SK-N-MC (cell line): ENCODE results near the gene SPATA2.

ENCODE experiments used
- DNase-seq: peaks from one replicate; pipeline ENCODE4 v3.0.0-alpha.2; 2011; ENCODE audit warnings: low read depth, low spot score
- H3K27ac ChIP-seq: fragments of 200-600 bp; sonication (generic); 2 replicates; pipeline ENCODE4 v1.5.1; 2016; ENCODE audit warnings: mixed run types
- H3K36me3 ChIP-seq: fragments of 200-600 bp; sonication (generic); 2 replicates; pipeline ENCODE4 v1.6.1; 2017; ENCODE audit warnings: antibody characterized with exemption, low read length, mixed read lengths; ENCODE audit not compliant: insufficient read depth
- H3K4me3 ChIP-seq: fragments of 200-600 bp; sonication (generic); 2 replicates; pipeline ENCODE4 v1.5.1; 2016
- H3K9ac ChIP-seq: fragments of 200-600 bp; sonication (generic); 2 replicates; pipeline ENCODE4 v1.8.0; 2017; ENCODE audit warnings: mixed run types, mixed read lengths; ENCODE audit not compliant: insufficient read length
- H3K9me3 ChIP-seq: fragments of 200-600 bp; sonication (generic); 2 replicates; pipeline ENCODE4 v1.6.1; 2017; ENCODE audit warnings: low read depth, mild to moderate bottlenecking, antibody characterized with exemption, low read length, moderate library complexity, mixed read lengths
- EZH2 ChIP-seq: fragments of 200-600 bp; sonication (generic); IDR thresholded peaks from one replicate; pipeline ENCODE4 v1.6.1; 2017; ENCODE audit warnings: antibody characterized with exemption
- FOXP2 ChIP-seq: optimal IDR thresholded peaks from 2 replicates; pipeline ENCODE3; 2011; ENCODE audit warnings: mild to moderate bottlenecking, moderate library complexity; ENCODE audit not compliant: insufficient read depth; ENCODE audit errors: extremely low read length, control extremely low read depth
- POLR2AphosphoS5 ChIP-seq: IDR thresholded peaks from 2 replicates; pipeline ENCODE4 v1.6.1; 2012; ENCODE audit warnings: mild to moderate bottlenecking, low read depth, low read length, borderline replicate concordance

Gene SPATA2

DNA sequence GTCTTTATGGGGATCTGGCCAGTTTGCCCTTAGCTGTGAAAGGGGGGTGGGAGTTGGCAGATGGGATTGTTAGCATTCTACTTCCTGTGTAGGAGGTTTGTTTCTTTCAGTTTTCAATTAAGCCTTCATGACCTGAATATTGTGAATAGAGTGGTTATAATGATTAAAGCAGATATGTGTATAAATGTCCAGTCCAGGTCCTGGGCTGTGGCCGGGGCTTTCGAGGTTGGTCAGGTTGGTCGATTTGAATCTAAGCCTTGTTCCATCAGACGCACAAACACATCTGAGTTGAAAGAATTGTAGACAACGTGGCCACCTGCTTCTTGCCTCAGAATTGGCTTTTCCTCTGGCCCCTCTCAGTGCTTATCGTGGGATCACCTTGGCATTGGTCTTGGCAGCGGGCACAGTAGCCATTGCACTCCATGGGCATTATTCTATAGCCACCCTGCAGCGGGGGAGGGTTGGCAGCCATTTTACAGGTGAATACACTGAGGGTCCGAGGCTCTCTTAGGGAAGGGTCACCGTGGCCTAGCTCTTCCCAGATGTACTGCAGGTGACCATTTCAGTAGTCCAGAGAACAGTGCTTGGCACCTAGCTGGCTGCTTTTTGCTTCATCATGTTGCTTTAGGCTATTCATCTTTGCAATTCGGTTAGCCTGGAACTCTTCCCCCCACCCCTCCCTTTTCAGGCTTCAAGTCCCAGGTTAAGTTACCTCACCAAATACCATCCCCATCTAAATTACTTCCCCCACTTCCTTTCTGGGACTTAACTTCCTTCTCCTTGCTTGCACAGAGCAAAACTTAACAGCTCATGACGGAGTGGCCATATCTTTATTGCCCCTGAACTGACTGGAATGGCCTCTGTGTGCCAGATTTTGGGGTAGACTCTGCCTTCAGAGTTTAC is 21.9 kb upstream of the SPATA2 start:
- TF ChIP-seq FOXP2 (no peak), POLR2AphosphoS5 (no peak), EZH2 (no peak)
- H3K9me3 ChIP-seq, result no peaks in the 10 kb centered on the region
- DNase-seq, result no peak
- H3K36me3 ChIP-seq, result peaks cover 27% of the 10 kb centered on the region
- H3K27ac ChIP-seq, result peak overlapping the region; percentile 32; the same call in 1 of the 2 replicates
- H3K9ac ChIP-seq, result peak overlapping the region; percentile 94
- H3K4me3 ChIP-seq, result peak overlapping the region; percentile 82

DNA sequence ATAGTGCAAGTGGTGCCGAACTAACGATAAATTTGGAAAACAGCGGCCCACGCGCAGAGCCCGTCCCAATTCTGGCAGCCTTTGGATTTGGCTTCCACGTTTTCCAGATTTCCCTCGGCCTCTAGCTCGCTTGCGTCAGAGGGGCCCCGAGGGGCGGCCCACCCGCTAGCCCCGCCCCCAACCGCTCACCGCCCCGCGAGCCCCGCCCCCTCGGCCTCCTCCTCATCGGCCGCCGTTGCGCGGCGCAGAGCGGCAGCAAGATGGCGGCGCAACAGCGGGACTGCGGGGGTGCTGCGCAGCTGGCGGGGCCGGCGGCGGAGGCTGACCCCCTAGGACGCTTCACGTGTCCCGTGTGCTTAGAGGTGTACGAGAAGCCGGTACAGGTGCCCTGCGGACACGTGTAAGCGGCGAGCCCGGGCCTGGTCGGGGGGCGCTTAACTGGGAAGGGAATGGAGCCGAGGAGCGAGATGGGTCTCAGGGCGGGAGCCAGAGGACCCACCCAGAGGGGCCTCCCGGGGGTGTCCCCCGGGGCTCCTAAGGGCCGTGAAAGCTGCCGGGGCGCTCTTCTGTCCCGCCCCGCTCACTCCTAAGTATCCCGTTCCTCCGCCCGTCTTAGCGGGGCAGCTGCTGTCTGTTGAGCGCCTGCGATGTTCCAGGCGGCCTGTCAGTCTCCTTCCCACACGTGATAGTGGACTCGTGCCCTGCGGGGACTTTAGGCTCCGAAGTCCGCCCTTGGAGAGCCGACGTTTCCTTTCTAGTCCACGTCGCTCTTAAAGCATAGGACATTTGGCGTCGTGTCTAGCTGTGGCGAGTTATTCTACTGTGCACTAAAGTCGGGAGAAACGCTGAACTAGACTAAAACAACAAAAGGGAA is 21.1 kb upstream of the SPATA2 start, which contains the start of gene RNF114:
Gene RNF114, plus strand, starts transcription at position 245 of the 874 bp plus-strand sequence. Its CDS starts 16 bp downstream, at position 261.
- peak; percentile 66 for DNase-seq
- peak within 1 kb of the TSS; percentile 94 for H3K9ac ChIP-seq
- TF ChIP-seq EZH2, result no peak
- TF ChIP-seq POLR2AphosphoS5, result peak; percentile 92
- no peak for TF ChIP-seq FOXP2
- no peaks in the 10 kb centered on the region for H3K9me3 ChIP-seq
- peaks cover 18% of the 10 kb centered on the region for H3K36me3 ChIP-seq
- peak within 1 kb of the TSS; percentile 82 for H3K4me3 ChIP-seq
- H3K27ac ChIP-seq, result 0 out of 2 replicates have a peak within 1 kb of the TSS, but pooled peaks have one; percentile 58

DNA sequence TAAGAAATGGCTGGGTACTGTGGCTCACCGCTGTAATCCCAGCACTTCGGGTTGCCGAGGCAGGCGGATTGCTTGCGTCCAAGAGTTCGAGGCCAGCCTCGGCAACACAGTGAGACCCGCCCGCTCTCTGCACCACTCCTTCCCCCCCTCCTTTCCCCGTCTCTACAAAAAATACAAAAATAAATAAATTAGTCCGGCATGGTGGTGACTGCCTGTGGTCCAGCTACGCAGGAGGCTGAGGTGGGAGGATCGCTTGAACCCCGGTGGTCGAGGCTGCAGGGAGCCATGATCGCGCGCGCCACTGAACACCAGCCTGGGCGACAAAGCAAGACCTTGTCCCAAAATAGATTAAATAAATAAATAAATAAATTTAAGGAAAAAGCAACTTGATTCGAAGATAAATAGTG is 20.4 kb upstream of the SPATA2 start:
- H3K27ac ChIP-seq, result no peak overlapping the region
- TF ChIP-seq FOXP2 (no peak), EZH2 (no peak), POLR2AphosphoS5 (no peak)
- peaks cover 12% of the 10 kb centered on the region for H3K36me3 ChIP-seq
- no peak overlapping the region for H3K9ac ChIP-seq
- H3K4me3 ChIP-seq, result peak overlapping the region; percentile 82
- DNase-seq, result no peak
- H3K9me3 ChIP-seq, result no peaks in the 10 kb centered on the region

DNA sequence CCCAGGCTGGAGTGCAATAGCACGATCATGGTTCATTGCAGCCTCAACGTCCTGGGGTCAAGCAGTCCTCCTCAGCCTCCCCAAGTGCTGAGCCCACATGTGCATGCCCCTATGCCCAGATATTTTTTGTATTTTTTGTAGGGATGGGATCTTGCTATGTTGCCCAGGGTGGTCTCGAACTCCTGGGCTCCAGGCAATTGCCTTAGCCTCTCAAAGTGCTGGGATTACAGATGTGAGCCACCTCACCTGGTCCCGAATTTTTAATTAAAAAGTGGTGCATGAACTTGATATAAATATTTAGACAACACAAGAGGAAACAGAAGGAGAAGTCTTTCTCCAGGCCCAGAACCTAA is 13.8 kb upstream of the SPATA2 start:
- 0 out of 2 replicates have a peak, but pooled peaks cover 3% of the 10 kb centered on the region for H3K9me3 ChIP-seq
- DNase-seq, result no peak
- TF ChIP-seq EZH2 (no peak), POLR2AphosphoS5 (no peak), FOXP2 (no peak)
- H3K4me3 ChIP-seq, result no peak overlapping the region
- H3K36me3 ChIP-seq, result no peaks in the 10 kb centered on the region
- H3K27ac ChIP-seq, result no peak overlapping the region
- H3K9ac ChIP-seq, result no peak overlapping the region

DNA sequence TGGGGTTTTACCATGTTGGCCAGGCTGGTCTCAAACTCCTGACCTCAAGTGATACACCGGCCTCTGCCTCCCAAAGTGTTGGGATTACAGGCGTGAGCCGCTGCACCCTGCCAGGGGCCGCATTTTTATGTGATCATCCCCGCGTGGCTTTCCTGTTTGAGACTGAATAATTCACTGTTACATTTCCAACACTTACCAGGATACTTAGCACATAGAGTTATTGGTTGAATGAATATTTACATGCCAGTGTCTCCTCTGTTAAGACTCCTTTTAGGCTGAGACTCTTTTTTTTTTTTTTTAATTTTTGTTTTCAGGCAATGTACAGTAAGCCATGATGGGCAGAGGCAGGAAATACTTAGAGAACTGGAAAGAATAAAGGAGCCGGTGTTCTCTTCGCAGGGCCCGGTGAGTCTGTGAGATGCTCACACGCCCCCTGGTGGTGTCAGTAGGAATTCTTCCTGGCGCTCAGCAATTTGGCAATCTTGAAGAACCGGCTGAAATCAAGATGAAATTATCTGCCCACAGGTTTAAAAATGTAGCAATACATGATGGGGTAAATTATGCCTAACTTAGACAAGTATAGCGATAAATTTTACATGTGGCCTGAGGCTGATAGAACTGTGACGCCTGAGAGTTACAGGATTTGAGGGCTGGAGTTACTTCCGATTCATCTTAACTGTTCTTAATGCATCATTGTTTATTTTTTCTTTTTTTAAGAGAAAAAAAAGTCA is 13.2 kb upstream of the SPATA2 start:
- Histone ChIP-seq H3K9ac (no peak overlapping the region), H3K36me3 (no peaks in the 10 kb centered on the region), H3K4me3 (peak overlapping the region; percentile 10; the same call in 1 of the 2 replicates), H3K9me3 (0 out of 2 replicates have a peak, but pooled peaks cover 3% of the 10 kb centered on the region), H3K27ac (no peak overlapping the region)
- DNase-seq, result peak; percentile 56
- TF ChIP-seq POLR2AphosphoS5 (no peak), EZH2 (no peak), FOXP2 (no peak)

DNA sequence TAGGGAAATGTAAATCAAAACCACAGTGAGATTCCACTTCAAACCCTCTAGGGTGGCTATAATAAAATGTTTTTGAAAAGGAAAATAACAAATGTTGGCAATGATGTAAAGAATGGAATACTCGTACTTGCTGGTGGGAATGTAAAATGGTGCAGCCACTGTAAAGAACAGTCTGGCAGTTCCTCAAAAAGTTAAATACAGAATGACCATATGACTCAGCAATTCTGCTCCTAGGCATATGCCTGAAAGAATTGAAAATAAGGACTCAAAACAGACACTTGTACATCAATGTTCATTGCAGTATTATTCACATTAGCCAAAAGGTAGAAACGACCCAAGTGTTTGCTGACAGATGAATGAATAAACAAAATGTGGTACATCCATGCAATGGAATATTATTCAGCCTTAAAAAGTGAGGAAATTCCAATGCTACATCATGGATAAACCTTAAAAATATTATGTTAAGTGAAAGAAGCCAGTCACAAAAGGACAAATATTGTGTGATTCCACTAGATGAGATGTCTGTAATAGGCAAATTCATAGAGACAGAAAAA is 10.6 kb upstream of the SPATA2 start:
- 0 out of 2 replicates have a peak, but pooled peaks cover 3% of the 10 kb centered on the region for H3K9me3 ChIP-seq
- no peak for DNase-seq
- TF ChIP-seq EZH2 (no peak), POLR2AphosphoS5 (no peak), FOXP2 (no peak)
- no peak overlapping the region for H3K4me3 ChIP-seq
- H3K27ac ChIP-seq, result no peak overlapping the region
- no peak overlapping the region for H3K9ac ChIP-seq
- H3K36me3 ChIP-seq, result no peaks in the 10 kb centered on the region

- Histone ChIP-seq H3K9me3 (0 out of 2 replicates have a peak, but pooled peaks cover 3% of the 10 kb centered on the region), H3K36me3 (no peaks in the 10 kb centered on the region), H3K4me3 (no peak overlapping the region), H3K9ac (no peak overlapping the region), H3K27ac (no peak overlapping the region)
- DNase-seq, result no peak
- no peak for TF ChIP-seq EZH2
- no peak for TF ChIP-seq POLR2AphosphoS5
- TF ChIP-seq FOXP2, result no peak
Measured at GRCh38 chr20:49924247-49924646, 8.9 kb upstream of the SPATA2 start.

DNA sequence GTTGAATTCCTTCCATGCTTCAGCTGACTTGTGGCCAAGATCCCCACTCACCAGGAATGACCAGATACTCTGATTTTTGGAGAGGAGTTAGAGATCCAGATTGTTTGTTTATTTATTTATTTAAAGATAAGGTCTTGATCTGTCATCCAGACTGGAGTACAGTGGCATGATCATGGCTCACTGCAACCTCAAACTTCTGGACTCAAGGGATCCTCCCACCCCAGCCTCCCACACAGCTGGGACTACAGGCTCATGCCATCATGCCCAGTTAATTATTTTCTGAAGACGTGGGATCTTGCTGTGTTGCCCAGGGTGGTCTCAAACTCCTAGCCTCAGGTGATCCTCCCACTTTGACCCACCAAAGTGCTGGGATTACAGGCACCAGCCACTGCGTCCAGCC is 4.1 kb upstream of the SPATA2 start:
- H3K4me3 ChIP-seq, result no peak overlapping the region
- no peaks in the 10 kb centered on the region for H3K36me3 ChIP-seq
- no peak overlapping the region for H3K9ac ChIP-seq

More for the DNA sequence above, 4.1 kb upstream of the SPATA2 start:
- no peaks in the 10 kb centered on the region for H3K9me3 ChIP-seq
- TF ChIP-seq POLR2AphosphoS5 (no peak), FOXP2 (no peak)
- H3K27ac ChIP-seq, result no peak overlapping the region
- no peak for DNase-seq
